Measurements from ENCODE around the gene KCNK3.

GRCh38 chr2:26720322-26721114 lies 28.0 kb downstream of the KCNK3 start:
- no peak for TF ChIP-seq CTCF (IDR thresholded peaks at IDR 0.05)
- TF ChIP-seq EZH2 (IDR thresholded peaks at IDR 0.05; ENCODE audit: borderline replicate concordance, insufficient read depth, low read depth, low read length, poor library complexity, severe bottlenecking), result no peak

All from B cell (primary cell).